ENCODE results near the gene MYO10. TPM values are rescaled to one million over a fixed set of nuclear protein-coding genes. Genes with fewer than 3 reads are reported as not detected.

MYO10 gene
- total RNA-seq, 1 experiment from 2014 or later: 89.8 TPM

DNA sequence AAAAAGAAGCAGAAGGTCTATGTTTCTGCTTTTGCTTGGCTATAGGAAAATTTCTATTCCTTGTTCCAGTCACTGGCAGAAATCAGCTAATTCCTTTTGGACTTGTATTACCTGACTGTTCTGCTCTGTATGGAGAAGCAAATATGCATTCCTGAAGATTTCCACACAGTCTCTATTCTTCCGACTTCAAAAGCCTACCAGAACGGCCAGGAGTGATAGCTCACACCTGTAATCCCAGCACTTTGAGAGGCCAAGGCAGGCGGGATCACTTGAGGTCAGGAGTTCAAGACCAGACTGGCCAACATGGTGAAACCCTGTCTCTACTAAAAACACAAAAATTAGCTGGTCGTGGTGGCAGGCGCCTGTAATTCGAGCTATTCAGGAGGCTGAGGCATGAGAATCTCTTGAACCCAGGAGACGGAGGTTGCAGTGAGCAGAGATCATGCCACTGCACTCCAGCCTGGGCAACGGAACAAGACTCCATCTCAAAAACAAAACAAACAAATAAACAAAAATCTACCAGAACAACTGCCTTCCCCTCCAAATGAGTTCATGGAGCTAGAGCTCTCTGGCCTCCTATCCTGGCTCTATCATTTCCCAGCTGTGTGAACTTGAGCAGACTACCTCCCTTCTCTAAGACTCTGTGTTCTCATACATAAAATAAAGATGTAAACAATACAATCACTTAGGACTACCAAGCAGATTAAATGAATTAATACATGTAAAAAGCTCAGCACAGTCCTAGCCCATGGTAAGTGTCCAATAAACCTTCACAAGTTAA, 17.0 kb downstream of the MYO10 start:
- ChIA-PET CTCF (interaction anchor here (2.0 kb wide), 1 partner anchor 271 kb away, joined by 11 read pairs; no protein-coding TSS in a partner anchor), POLR2A (no interaction called here)
- H3K27me3 Mint-ChIP-seq (ENCODE audit: low read depth): no peaks in the 10 kb centered on the region
- no peak for DNase-seq (ENCODE audit: low spot score)
- no peaks in the 10 kb centered on the region for H3K36me3 Mint-ChIP-seq
- H3K4me3 Mint-ChIP-seq: no peak overlapping the region
- H3K4me1 Mint-ChIP-seq: peaks cover 23% of the 10 kb centered on the region
- TF ChIP-seq FOXK1 (CRISPR knock-in tag; IDR thresholded peaks at IDR 0.05) (no peak), GTF2I (CRISPR knock-in tag; conservative IDR thresholded peaks at IDR 0.05) (no peak), ZBTB21 (CRISPR knock-in tag; IDR thresholded peaks at IDR 0.05; ENCODE audit: borderline replicate concordance) (no peak)
- TF ChIP-seq, protein P1, sequence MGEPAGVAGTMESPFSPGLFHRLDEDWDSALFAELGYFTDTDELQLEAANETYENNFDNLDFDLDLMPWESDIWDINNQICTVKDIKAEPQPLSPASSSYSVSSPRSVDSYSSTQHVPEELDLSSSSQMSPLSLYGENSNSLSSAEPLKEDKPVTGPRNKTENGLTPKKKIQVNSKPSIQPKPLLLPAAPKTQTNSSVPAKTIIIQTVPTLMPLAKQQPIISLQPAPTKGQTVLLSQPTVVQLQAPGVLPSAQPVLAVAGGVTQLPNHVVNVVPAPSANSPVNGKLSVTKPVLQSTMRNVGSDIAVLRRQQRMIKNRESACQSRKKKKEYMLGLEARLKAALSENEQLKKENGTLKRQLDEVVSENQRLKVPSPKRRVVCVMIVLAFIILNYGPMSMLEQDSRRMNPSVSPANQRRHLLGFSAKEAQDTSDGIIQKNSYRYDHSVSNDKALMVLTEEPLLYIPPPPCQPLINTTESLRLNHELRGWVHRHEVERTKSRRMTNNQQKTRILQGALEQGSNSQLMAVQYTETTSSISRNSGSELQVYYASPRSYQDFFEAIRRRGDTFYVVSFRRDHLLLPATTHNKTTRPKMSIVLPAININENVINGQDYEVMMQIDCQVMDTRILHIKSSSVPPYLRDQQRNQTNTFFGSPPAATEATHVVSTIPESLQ (CRISPR knock-in tag; IDR thresholded peaks at IDR 0.05): no peak
- TF ChIP-seq, protein P2, sequence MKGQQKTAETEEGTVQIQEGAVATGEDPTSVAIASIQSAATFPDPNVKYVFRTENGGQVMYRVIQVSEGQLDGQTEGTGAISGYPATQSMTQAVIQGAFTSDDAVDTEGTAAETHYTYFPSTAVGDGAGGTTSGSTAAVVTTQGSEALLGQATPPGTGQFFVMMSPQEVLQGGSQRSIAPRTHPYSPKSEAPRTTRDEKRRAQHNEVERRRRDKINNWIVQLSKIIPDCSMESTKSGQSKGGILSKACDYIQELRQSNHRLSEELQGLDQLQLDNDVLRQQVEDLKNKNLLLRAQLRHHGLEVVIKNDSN (CRISPR knock-in tag; IDR thresholded peaks at IDR 0.05): no peak
- ATAC-seq: no peak
- peak overlapping the region; percentile 51; the same call in 1 of the 2 replicates for H3K27ac Mint-ChIP-seq
- no peaks in the 10 kb centered on the region for H3K9me3 Mint-ChIP-seq

DNA sequence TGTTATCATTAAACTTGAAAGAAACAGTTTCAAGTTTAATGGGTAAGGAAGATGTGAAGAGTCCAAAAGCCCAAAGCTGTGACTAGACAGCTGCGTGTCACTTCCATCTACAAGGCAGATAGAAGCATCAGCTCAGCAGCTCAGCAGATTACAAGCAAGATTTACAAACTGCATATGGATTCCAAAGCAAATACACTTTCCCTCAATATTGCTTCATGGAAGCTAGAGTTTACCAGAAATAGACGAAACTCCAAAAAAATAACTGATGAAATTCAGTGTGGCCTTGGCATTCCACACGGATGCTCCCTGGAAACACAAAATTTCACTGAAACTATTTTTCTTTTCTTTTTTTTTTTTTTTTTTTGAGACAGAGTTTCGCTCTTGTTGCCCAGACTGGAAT, 17.9 kb downstream of the MYO10 start:
- no peaks in the 10 kb centered on the region for H3K27me3 Mint-ChIP-seq (ENCODE audit: low read depth)
- ChIA-PET POLR2A (interaction anchor here (1.3 kb wide), 1 partner anchor 18 kb away, joined by 3 read pairs; the partner anchor contains the start of gene MYO10), CTCF (interaction anchor here (0.7 to 2.0 kb wide), 4 partner anchors 9 to 1721 kb away, joined by 3 to 11 read pairs (median 4); no protein-coding TSS in a partner anchor)
- H3K36me3 Mint-ChIP-seq: no peaks in the 10 kb centered on the region
- H3K9me3 Mint-ChIP-seq: no peaks in the 10 kb centered on the region
- peaks cover 28% of the 10 kb centered on the region for H3K4me1 Mint-ChIP-seq
- no peak overlapping the region for H3K4me3 Mint-ChIP-seq
- ATAC-seq (no peak), DNase-seq (ENCODE audit: low spot score) (no peak)
- no peak for TF ChIP-seq ZNF396 (CRISPR knock-in tag; IDR thresholded peaks at IDR 0.05; ENCODE audit: borderline replicate concordance)
- TF ChIP-seq, protein P3, sequence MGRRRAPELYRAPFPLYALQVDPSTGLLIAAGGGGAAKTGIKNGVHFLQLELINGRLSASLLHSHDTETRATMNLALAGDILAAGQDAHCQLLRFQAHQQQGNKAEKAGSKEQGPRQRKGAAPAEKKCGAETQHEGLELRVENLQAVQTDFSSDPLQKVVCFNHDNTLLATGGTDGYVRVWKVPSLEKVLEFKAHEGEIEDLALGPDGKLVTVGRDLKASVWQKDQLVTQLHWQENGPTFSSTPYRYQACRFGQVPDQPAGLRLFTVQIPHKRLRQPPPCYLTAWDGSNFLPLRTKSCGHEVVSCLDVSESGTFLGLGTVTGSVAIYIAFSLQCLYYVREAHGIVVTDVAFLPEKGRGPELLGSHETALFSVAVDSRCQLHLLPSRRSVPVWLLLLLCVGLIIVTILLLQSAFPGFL (CRISPR knock-in tag; IDR thresholded peaks at IDR 0.05; ENCODE audit: borderline replicate concordance): no peak
- TF ChIP-seq GTF2I (CRISPR knock-in tag; conservative IDR thresholded peaks at IDR 0.05): no peak
- TF ChIP-seq, protein P4, sequence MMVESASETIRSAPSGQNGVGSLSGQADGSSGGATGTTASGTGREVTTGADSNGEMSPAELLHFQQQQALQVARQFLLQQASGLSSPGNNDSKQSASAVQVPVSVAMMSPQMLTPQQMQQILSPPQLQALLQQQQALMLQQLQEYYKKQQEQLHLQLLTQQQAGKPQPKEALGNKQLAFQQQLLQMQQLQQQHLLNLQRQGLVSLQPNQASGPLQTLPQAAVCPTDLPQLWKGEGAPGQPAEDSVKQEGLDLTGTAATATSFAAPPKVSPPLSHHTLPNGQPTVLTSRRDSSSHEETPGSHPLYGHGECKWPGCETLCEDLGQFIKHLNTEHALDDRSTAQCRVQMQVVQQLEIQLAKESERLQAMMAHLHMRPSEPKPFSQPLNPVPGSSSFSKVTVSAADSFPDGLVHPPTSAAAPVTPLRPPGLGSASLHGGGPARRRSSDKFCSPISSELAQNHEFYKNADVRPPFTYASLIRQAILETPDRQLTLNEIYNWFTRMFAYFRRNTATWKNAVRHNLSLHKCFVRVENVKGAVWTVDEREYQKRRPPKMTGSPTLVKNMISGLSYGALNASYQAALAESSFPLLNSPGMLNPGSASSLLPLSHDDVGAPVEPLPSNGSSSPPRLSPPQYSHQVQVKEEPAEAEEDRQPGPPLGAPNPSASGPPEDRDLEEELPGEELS (CRISPR knock-in tag; IDR thresholded peaks at IDR 0.05): no peak
- no peak for TF ChIP-seq OVOL2 (CRISPR knock-in tag; IDR thresholded peaks at IDR 0.05; ENCODE audit: borderline replicate concordance)
- no peak for TF ChIP-seq FOXK1 (CRISPR knock-in tag; IDR thresholded peaks at IDR 0.05)
- H3K27ac Mint-ChIP-seq: peak overlapping the region; percentile 29

DNA sequence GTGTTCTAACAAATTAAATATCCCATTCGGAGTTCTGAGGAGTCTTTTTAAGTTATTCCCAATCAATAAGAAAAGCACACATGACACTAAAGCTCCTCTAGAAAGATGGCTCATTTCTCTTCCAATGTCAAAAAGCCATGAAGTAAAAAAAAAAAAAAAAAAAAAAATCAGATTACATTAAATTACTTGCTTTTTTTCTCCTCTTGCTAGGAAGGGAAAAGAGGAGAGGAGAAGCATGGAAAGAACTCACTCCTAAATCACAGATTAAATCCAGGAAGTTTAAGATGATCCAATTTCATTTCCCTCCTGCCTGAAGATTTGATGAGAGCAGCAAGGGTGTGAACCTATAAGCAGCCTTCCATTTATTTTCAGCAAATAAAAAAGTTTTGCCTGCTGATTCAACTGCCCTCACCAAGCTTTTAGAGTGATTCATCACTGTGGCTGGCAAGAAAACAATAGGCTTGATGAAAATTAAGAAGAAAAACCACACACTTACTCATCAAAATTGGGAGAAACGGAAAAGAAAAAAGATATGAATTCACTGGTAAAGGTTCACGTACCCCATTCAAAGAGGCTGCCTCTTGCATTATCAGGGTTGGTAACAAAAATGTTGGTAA, 19.7 kb downstream of the MYO10 start:
- Mint-ChIP-seq H3K9me3 (no peaks in the 10 kb centered on the region), H3K4me3 (no peak overlapping the region), H3K36me3 (no peaks in the 10 kb centered on the region), H3K27ac (0 out of 2 replicates have a peak overlapping the region, but pooled peaks have one; percentile 5), H3K4me1 (peaks cover 30% of the 10 kb centered on the region), H3K27me3 (ENCODE audit: low read depth) (no peaks in the 10 kb centered on the region)
- DNase-seq (ENCODE audit: low spot score): no peak
- POLR2A ChIA-PET: no interaction called here
- CTCF ChIA-PET: no interaction called here
- ATAC-seq: no peak
- no peak for TF ChIP-seq ZNF423 (CRISPR knock-in tag; IDR thresholded peaks at IDR 0.05)
- TF ChIP-seq, protein P5, sequence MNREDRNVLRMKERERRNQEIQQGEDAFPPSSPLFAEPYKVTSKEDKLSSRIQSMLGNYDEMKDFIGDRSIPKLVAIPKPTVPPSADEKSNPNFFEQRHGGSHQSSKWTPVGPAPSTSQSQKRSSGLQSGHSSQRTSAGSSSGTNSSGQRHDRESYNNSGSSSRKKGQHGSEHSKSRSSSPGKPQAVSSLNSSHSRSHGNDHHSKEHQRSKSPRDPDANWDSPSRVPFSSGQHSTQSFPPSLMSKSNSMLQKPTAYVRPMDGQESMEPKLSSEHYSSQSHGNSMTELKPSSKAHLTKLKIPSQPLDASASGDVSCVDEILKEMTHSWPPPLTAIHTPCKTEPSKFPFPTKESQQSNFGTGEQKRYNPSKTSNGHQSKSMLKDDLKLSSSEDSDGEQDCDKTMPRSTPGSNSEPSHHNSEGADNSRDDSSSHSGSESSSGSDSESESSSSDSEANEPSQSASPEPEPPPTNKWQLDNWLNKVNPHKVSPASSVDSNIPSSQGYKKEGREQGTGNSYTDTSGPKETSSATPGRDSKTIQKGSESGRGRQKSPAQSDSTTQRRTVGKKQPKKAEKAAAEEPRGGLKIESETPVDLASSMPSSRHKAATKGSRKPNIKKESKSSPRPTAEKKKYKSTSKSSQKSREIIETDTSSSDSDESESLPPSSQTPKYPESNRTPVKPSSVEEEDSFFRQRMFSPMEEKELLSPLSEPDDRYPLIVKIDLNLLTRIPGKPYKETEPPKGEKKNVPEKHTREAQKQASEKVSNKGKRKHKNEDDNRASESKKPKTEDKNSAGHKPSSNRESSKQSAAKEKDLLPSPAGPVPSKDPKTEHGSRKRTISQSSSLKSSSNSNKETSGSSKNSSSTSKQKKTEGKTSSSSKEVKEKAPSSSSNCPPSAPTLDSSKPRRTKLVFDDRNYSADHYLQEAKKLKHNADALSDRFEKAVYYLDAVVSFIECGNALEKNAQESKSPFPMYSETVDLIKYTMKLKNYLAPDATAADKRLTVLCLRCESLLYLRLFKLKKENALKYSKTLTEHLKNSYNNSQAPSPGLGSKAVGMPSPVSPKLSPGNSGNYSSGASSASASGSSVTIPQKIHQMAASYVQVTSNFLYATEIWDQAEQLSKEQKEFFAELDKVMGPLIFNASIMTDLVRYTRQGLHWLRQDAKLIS (CRISPR knock-in tag; IDR thresholded peaks at IDR 0.05; ENCODE audit: borderline replicate concordance): no peak
- no peak for TF ChIP-seq HMGA2 (CRISPR knock-in tag; IDR thresholded peaks at IDR 0.05)
- no peak for TF ChIP-seq SMAD4 (CRISPR knock-in tag; IDR thresholded peaks at IDR 0.05)
- TF ChIP-seq NFATC4 (CRISPR knock-in tag; IDR thresholded peaks at IDR 0.05): no peak
- no peak for TF ChIP-seq ZNF138 (CRISPR knock-in tag; conservative IDR thresholded peaks at IDR 0.05)
- no peak for TF ChIP-seq SP1 (CRISPR knock-in tag; conservative IDR thresholded peaks at IDR 0.05)
- no peak for TF ChIP-seq PRRX2 (CRISPR knock-in tag; IDR thresholded peaks at IDR 0.05)
- TF ChIP-seq GTF2I (CRISPR knock-in tag; conservative IDR thresholded peaks at IDR 0.05): no peak
- no peak for TF ChIP-seq EMX1 (CRISPR knock-in tag; IDR thresholded peaks at IDR 0.05)
